ENCODE data around the gene TMEM128. TPM values are rescaled to one million over a fixed set of nuclear protein-coding genes. Genes with fewer than 3 reads are reported as not detected.
"Not testable (repeated sequence)": the region's sequence is repeated elsewhere in the genome, so short reads cannot be mapped to it uniquely, and the experiment has no call there.

TMEM128 gene
- total RNA-seq, 2 donors from 2014 or later, result 9.1 to 13.1 TPM

DNA sequence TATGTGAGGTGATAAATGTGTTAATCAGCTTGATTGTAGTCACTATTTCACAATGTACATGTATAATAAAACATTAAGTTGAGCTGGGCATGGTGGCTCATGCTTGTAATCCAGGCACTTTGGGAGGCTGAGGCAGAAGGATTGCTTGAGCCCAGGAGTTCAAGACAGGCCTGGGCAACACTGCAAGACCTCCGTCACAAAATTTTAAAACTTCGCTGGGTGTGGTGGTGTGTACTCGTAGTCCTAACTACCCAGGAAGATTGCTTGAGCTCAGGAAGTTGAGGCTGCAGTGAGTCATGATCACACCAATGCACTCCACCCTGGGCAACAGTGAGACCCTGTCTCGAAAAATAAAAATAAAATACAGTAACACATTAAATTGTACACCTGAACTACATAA, 21.8 kb upstream of the TMEM128 start:
- H3K36me3 Mint-ChIP-seq (ENCODE audit: low read depth), result peaks cover 80% of the 10 kb centered on the region
- peak overlapping the region; percentile 49 for H3K4me3 Mint-ChIP-seq
- H3K9me3 Mint-ChIP-seq, result no peaks in the 10 kb centered on the region
- peak overlapping the region; percentile 84 for H3K27ac Mint-ChIP-seq
- H3K4me1 Mint-ChIP-seq, result peaks cover 16% of the 10 kb centered on the region
- H3K27me3 Mint-ChIP-seq, result no peaks in the 10 kb centered on the region
- ATAC-seq (replicated peaks), result peak; percentile 80

DNA sequence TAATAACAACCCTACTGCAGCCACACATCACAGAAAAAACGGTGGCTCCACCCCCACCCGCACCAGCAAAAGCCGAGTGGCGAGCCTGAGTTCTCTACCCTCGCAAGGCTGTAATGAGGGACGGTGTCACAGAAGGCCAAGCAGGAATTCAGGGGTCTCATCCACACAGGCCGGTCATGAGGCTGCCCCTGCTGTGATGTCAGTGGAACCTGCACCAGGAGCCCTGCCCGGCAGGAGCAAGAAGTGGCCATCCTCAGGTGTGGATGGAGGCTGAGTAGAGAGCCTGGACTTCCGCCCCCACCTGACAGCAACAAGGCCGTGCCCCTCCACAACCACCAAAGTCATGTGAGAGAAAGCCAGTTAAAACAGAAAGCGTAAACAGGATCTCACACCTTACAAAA, 21.3 kb upstream of the TMEM128 start:
- Mint-ChIP-seq H3K4me3 (peak overlapping the region; percentile 49), H3K4me1 (peaks cover 12% of the 10 kb centered on the region), H3K36me3 (ENCODE audit: low read depth) (peaks cover 75% of the 10 kb centered on the region), H3K27me3 (no peaks in the 10 kb centered on the region), H3K27ac (peak overlapping the region; percentile 84), H3K9me3 (no peaks in the 10 kb centered on the region)
- peak; percentile 39 for ATAC-seq (replicated peaks)

DNA sequence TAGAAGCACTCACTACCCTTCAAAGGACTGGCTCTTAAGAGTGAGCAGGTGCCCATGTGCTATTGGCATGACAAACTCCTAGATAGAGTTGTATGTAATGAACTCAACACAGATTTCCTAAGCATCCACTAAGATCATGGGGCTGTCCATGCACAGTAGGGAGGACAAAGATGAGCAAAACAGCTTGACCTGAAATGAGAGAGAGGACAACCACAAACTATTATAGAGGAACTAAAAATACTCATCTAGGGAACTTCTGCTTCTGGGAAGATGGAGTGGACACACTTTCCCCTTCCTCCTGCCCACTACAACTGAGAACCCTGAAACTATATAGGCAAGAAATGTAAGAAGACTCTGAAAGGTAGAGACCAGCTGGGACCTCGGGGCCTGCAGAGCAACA, 20.8 kb upstream of the TMEM128 start:
- H3K36me3 Mint-ChIP-seq (ENCODE audit: low read depth), result peaks cover 69% of the 10 kb centered on the region
- peak overlapping the region; percentile 49 for H3K4me3 Mint-ChIP-seq
- no peaks in the 10 kb centered on the region for H3K27me3 Mint-ChIP-seq
- peaks cover 10% of the 10 kb centered on the region for H3K4me1 Mint-ChIP-seq
- no peaks in the 10 kb centered on the region for H3K9me3 Mint-ChIP-seq
- peak overlapping the region; percentile 84 for H3K27ac Mint-ChIP-seq
- no peak for ATAC-seq (replicated peaks)

DNA sequence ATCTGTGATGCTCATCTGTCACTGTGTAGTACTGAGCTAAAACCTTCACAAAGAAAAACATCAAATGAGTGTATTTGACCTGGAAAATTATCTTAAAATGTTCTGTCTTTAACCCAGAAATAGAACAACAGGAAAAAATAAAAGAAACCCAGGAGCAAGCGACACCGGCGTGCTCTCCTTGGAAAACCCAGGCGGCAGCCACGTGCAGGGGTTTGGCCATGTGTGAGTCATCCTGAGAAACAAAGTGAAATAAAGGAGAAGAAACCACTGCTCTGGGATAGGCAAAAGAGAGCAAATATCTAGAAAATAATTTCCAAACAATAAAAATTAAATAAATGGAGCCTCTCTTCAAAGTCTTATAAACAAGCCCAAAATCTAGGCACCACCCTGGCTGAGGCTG, 20.0 kb upstream of the TMEM128 start:
- no peaks in the 10 kb centered on the region for H3K9me3 Mint-ChIP-seq
- H3K27me3 Mint-ChIP-seq, result no peaks in the 10 kb centered on the region
- no peak for ATAC-seq (replicated peaks)
- peaks cover 10% of the 10 kb centered on the region for H3K4me1 Mint-ChIP-seq
- no peak overlapping the region for H3K4me3 Mint-ChIP-seq
- peaks cover 61% of the 10 kb centered on the region for H3K36me3 Mint-ChIP-seq (ENCODE audit: low read depth)
- no peak overlapping the region for H3K27ac Mint-ChIP-seq

- H3K27ac Mint-ChIP-seq, result no peak overlapping the region
- H3K4me1 Mint-ChIP-seq, result no peaks in the 10 kb centered on the region
- H3K4me3 Mint-ChIP-seq, result no peak overlapping the region
- no peaks in the 10 kb centered on the region for H3K36me3 Mint-ChIP-seq (ENCODE audit: low read depth)
- no peaks in the 10 kb centered on the region for H3K9me3 Mint-ChIP-seq
- H3K27me3 Mint-ChIP-seq, result no peaks in the 10 kb centered on the region
- ATAC-seq (replicated peaks), result peak; percentile 74
Observed at GRCh38 chr4:4260185-4260751, 12.2 kb upstream of the TMEM128 start.

DNA sequence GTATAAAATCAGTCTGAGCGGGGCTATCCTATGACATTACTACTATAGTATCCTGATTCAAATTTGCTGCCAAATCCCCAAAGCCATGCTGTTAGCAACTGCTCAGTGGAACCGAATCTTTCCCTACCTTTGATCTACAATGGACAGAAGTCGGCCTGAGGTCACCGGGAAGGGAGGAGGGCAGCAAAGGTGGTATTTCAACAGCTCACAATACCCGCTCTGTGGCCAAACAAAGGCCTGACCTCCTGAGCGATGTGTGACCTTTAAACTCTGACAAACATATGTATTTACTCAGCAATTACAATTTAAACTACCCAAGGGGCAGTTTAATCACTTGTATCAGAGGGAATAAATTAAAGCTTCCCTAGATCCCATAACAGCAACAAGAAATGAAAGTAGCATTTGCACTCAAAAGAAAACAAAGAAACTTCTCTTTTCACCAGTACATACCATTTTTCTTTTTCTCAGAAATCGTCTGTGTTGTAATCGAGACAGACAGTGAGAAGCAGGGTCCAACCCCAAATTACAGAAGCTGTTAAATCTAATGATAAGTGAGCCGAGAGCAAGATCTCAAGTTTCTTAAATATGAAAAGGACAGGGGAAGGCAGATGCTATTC, 11.6 kb upstream of the TMEM128 start:
- H3K36me3 Mint-ChIP-seq (ENCODE audit: low read depth), result no peaks in the 10 kb centered on the region

GRCh38 chr4:4257705-4258104, 9.7 kb upstream of the TMEM128 start:
- not testable (repeated sequence) for H3K4me1 Mint-ChIP-seq; ATAC-seq (replicated peaks); H3K27ac Mint-ChIP-seq; H3K4me3 Mint-ChIP-seq; H3K27me3 Mint-ChIP-seq; H3K9me3 Mint-ChIP-seq; H3K36me3 Mint-ChIP-seq (ENCODE audit: low read depth)

More for the DNA sequence above, 11.6 kb upstream of the TMEM128 start:
- Mint-ChIP-seq H3K27ac (no peak overlapping the region), H3K27me3 (no peaks in the 10 kb centered on the region), H3K9me3 (no peaks in the 10 kb centered on the region), H3K4me1 (no peaks in the 10 kb centered on the region), H3K4me3 (no peak overlapping the region)
- ATAC-seq (replicated peaks), result no peak

DNA sequence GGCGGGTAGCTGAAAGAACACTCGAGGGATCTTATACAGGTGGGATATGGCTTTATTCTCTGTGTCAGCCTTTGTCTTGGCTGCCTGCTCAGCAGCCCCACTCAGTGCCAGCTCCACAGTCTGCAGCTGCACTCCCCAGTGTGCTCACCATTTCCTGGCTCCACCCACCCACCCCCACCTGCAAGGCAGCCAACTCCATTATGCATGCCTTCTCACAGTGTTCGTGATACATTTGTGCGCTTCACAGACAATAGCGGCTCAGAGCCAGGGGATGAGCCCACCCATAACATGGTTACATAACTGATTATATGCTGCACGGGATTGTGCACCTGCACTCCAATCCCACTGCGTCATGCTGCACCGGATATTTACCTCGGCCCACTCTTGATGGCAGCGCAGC, 8.8 kb upstream of the TMEM128 start:
- H3K36me3 Mint-ChIP-seq (ENCODE audit: low read depth), result no peaks in the 10 kb centered on the region
- H3K27me3 Mint-ChIP-seq, result no peaks in the 10 kb centered on the region
- H3K4me3 Mint-ChIP-seq, result no peak overlapping the region
- no peaks in the 10 kb centered on the region for H3K4me1 Mint-ChIP-seq
- H3K9me3 Mint-ChIP-seq, result no peaks in the 10 kb centered on the region
- ATAC-seq (replicated peaks), result no peak
- H3K27ac Mint-ChIP-seq, result no peak overlapping the region

DNA sequence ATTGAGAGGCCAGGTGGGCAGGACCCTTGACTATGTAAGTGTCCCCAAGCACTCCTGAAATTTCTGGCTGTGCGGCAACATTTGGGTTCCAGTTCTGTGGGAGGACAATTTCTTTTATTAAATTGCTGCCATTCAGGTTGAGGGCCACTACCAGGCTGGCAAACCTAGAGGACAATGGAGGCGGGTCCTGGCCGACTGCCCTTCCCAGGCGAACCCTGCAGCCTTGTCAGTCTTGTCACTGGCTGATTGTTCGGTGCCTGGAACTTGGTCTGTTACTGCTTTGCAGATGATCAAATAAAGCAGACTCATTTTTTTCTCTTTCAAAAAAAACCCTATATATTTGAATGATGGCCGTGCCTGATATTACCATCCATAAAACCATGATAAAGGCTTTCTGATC, 6.6 kb upstream of the TMEM128 start:
- no peaks in the 10 kb centered on the region for H3K9me3 Mint-ChIP-seq
- H3K36me3 Mint-ChIP-seq (ENCODE audit: low read depth), result no peaks in the 10 kb centered on the region
- ATAC-seq (replicated peaks), result no peak
- H3K4me1 Mint-ChIP-seq, result no peaks in the 10 kb centered on the region
- no peaks in the 10 kb centered on the region for H3K27me3 Mint-ChIP-seq
- no peak overlapping the region for H3K4me3 Mint-ChIP-seq
- no peak overlapping the region for H3K27ac Mint-ChIP-seq

- Mint-ChIP-seq H3K36me3 (ENCODE audit: low read depth) (no peaks in the 10 kb centered on the region), H3K4me3 (no peak overlapping the region), H3K4me1 (peaks cover under 1% of the 10 kb centered on the region), H3K9me3 (no peaks in the 10 kb centered on the region), H3K27me3 (no peaks in the 10 kb centered on the region), H3K27ac (no peak overlapping the region)
- ATAC-seq (replicated peaks), result no peak
Observed at GRCh38 chr4:4254199-4254598, 6.2 kb upstream of the TMEM128 start.

DNA sequence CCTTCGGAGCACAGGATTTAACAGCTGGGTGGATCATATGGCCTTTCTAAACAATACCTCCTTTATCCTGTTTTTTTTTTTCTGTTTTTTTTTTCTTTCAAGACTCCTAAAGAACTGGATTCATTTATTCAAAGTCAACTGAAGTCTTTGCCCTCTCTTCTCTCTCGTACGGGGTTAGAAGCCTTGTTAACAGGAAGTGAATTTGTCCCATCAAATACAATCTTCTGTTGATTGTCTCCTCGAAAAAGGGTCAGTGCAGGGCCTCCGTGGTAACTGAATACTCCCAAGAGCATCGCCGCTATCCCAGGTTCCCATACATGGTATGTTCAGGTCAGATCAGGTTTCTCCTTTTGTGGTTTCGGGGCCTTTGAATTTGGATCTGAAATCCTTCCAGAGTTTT, 1.8 kb upstream of the TMEM128 start:
- Mint-ChIP-seq H3K36me3 (ENCODE audit: low read depth) (peaks cover 14% of the 10 kb centered on the region), H3K27ac (no peak overlapping the region), H3K27me3 (no peaks in the 10 kb centered on the region), H3K4me3 (no peak overlapping the region), H3K9me3 (no peaks in the 10 kb centered on the region), H3K4me1 (peaks cover 16% of the 10 kb centered on the region)
- no peak for ATAC-seq (replicated peaks)

GRCh38 chr4:4249342-4249741, 1.3 kb upstream of the TMEM128 start:
- H3K9me3 Mint-ChIP-seq; H3K27me3 Mint-ChIP-seq; ATAC-seq (replicated peaks): not testable (repeated sequence)
- peaks cover 19% of the 10 kb centered on the region for H3K36me3 Mint-ChIP-seq (ENCODE audit: low read depth)
- H3K27ac Mint-ChIP-seq, result peak overlapping the region; percentile 97
- H3K4me3 Mint-ChIP-seq, result peak overlapping the region; percentile 89
- H3K4me1 Mint-ChIP-seq, result peaks cover 18% of the 10 kb centered on the region

DNA sequence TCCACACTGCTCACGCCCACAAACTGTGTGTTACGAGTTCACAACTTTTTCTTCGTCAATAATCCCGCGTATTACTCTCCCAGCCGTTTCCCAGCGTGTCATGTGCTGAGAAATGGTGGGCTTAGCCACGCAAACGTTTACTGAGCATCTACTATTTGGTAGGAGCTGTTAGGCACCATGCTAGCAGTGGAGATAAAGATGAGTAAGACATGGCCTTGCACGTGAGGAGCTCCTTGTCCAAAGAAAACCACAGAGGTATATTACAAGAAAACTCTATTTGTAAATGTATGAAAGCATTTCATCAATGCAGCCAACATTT, 821 bp upstream of the TMEM128 start:
- Mint-ChIP-seq H3K4me3 (peak overlapping the region; percentile 89), H3K36me3 (ENCODE audit: low read depth) (peaks cover 24% of the 10 kb centered on the region)

GRCh38 chr4:4247696-4248028, 361 bp downstream of the TMEM128 start:
- peaks cover 36% of the 10 kb centered on the region for H3K36me3 Mint-ChIP-seq (ENCODE audit: low read depth)
- ATAC-seq (replicated peaks), result peak; percentile 4
- peaks cover 24% of the 10 kb centered on the region for H3K4me1 Mint-ChIP-seq
- H3K4me3 Mint-ChIP-seq, result peak overlapping the region; percentile 89
- H3K27ac Mint-ChIP-seq, result peak overlapping the region; percentile 97
- no peaks in the 10 kb centered on the region for H3K9me3 Mint-ChIP-seq
- H3K27me3 Mint-ChIP-seq, result no peaks in the 10 kb centered on the region

More for the DNA sequence above, 821 bp upstream of the TMEM128 start:
- Mint-ChIP-seq H3K27ac (peak overlapping the region; percentile 97), H3K4me1 (peaks cover 20% of the 10 kb centered on the region), H3K27me3 (no peaks in the 10 kb centered on the region), H3K9me3 (no peaks in the 10 kb centered on the region)
- no peak for ATAC-seq (replicated peaks)

DNA sequence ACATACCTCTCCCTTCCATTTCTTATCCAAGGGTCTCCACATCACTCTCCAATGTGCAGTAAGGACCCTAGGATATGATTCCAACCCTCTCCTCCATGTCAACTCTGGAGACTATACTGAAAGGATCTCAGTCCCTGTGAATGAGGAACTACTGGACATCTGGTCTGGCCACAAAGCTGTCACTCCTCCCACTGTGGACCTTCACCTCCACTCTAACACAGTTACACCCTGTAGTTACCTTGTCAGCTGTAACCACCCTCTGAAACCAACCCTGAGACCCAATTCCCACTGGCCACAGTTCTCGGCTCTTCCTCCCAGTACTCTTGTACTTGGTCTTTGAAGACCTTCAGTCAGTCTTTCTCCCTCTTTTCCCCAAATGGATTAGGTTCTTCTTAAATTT, 2.9 kb downstream of the TMEM128 start:
- H3K4me3 Mint-ChIP-seq, result no peak overlapping the region
- no peaks in the 10 kb centered on the region for H3K27me3 Mint-ChIP-seq
- ATAC-seq (replicated peaks), result no peak
- peak overlapping the region; percentile 15 for H3K27ac Mint-ChIP-seq
- H3K4me1 Mint-ChIP-seq, result peaks cover 24% of the 10 kb centered on the region
- no peaks in the 10 kb centered on the region for H3K9me3 Mint-ChIP-seq
- peaks cover 61% of the 10 kb centered on the region for H3K36me3 Mint-ChIP-seq (ENCODE audit: low read depth)

- not testable (repeated sequence) for H3K27me3 Mint-ChIP-seq; ATAC-seq (replicated peaks); H3K4me1 Mint-ChIP-seq; H3K9me3 Mint-ChIP-seq; H3K27ac Mint-ChIP-seq; H3K4me3 Mint-ChIP-seq
- H3K36me3 Mint-ChIP-seq (ENCODE audit: low read depth), result peaks cover 95% of the 10 kb centered on the region
Observed at GRCh38 chr4:4239551-4239950, 8.5 kb downstream of the TMEM128 start.
